Neural crest cell (in vitro differentiated cells): ENCODE measurements around the gene DNAH10. TPM values are rescaled to one million over a fixed set of nuclear protein-coding genes. Genes with fewer than 3 reads are reported as not detected.

ENCODE experiments used
- DNase-seq: peaks from one replicate; pipeline ENCODE4 v3.0.0; 2021; ENCODE audit warnings: low read depth, mixed read lengths, low spot score
- H3K27ac Mint-ChIP-seq: one replicate; pipeline ENCODE4 v1.8.0; 2021; ENCODE audit warnings: mild to moderate bottlenecking, mixed read lengths; ENCODE audit not compliant: unreplicated experiment
- H3K27me3 Mint-ChIP-seq: 2 replicates; pipeline ENCODE4 v1.8.0; 2021; ENCODE audit warnings: low read depth, mild to moderate bottlenecking, mixed read lengths
- H3K36me3 Mint-ChIP-seq: 2 replicates; pipeline ENCODE4 v1.8.0; 2021; ENCODE audit warnings: low read depth, mild to moderate bottlenecking, mixed read lengths
- H3K4me1 Mint-ChIP-seq: 2 replicates; pipeline ENCODE4 v1.8.0; 2021; ENCODE audit warnings: mixed read lengths
- H3K4me3 Mint-ChIP-seq: one replicate; pipeline ENCODE4 v1.8.0; 2021; ENCODE audit warnings: mild to moderate bottlenecking, mixed read lengths
- H3K9me3 Mint-ChIP-seq: 2 replicates; pipeline ENCODE4 v1.8.0; 2021; ENCODE audit warnings: mixed read lengths
- CTCF ChIP-seq: fragments of 200-600 bp; sonication (generic); conservative IDR thresholded peaks from 2 replicates; pipeline ENCODE4 v1.5.0; 2021; ENCODE audit warnings: antibody characterized with exemption, mild to moderate bottlenecking
- total RNA-seq: library from RNA; stranded (reverse); gene quantifications from 2 replicates; pipeline ENCODE4 v1.2.1, GENCODE V29; 2021

Gene DNAH10
- total RNA-seq, 1 donor from 2014 or later, result 1.1 TPM

GRCh38 chr12:123726244-123726643 lies 35.9 kb upstream of the DNAH10 start:
- Mint-ChIP-seq H3K27me3 (no peaks in the 10 kb centered on the region), H3K9me3 (no peaks in the 10 kb centered on the region), H3K4me1 (no peaks in the 10 kb centered on the region), H3K27ac (no peak overlapping the region), H3K36me3 (peaks cover 9% of the 10 kb centered on the region), H3K4me3 (no peak overlapping the region)
- no peak for TF ChIP-seq CTCF
- DNase-seq, result no peak

DNA sequence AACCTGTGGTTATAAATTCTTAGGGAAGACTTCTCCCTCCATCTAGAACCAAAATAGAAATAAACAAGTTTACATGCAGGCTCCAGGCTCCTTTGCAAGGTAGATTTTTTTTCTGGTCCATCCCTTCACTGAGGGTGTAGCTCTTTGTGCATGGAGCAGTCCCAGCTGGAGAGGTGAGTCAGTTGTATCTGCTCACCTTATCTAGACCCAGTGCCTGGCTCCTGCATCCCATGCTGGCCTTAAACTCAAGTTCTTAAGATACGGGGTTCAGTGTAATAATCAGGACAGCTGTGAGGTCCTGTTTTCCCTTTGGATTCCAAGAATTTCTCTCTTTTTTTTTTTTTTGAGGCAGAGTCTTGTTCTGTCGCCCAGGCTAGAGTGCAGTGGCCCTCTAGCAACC lies 35.1 kb upstream of the DNAH10 start:
- DNase-seq, result no peak
- Mint-ChIP-seq H3K27me3 (no peaks in the 10 kb centered on the region), H3K4me3 (no peak overlapping the region), H3K9me3 (no peaks in the 10 kb centered on the region), H3K36me3 (peaks cover 11% of the 10 kb centered on the region), H3K4me1 (no peaks in the 10 kb centered on the region), H3K27ac (no peak overlapping the region)
- TF ChIP-seq CTCF, result no peak

- TF ChIP-seq CTCF, result no peak
- H3K27me3 Mint-ChIP-seq, result no peaks in the 10 kb centered on the region
- no peak for DNase-seq
- no peaks in the 10 kb centered on the region for H3K4me1 Mint-ChIP-seq
- no peak overlapping the region for H3K27ac Mint-ChIP-seq
- H3K9me3 Mint-ChIP-seq, result no peaks in the 10 kb centered on the region
- H3K36me3 Mint-ChIP-seq, result peaks cover 11% of the 10 kb centered on the region
- no peak overlapping the region for H3K4me3 Mint-ChIP-seq
These were observed 34.2 kb upstream of the DNAH10 start for GRCh38 chr12:123727878-123728277.

DNA sequence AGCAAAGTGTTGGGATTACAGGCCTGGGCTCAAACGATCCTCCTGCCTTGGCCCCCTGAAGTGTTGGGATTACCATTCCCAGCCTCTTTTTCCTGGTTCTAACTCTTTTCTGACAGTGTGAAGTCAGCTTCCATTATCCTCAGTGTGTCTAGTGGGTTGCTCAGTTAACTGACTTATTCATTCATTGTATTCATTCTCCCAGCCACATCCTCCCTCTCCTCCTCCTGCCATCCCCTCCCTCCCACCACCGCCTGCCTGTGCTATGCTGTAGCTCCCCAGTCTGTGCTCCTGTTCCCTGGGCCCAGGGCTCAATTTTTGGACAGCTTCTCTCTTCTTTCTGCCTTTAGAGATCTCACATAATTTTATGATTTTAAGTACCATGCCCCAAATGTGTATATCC lies 30.5 kb upstream of the DNAH10 start:
- no peak overlapping the region for H3K4me3 Mint-ChIP-seq
- TF ChIP-seq CTCF, result no peak
- H3K27me3 Mint-ChIP-seq, result no peaks in the 10 kb centered on the region
- H3K9me3 Mint-ChIP-seq, result no peaks in the 10 kb centered on the region
- H3K36me3 Mint-ChIP-seq, result peaks cover 18% of the 10 kb centered on the region
- no peak overlapping the region for H3K27ac Mint-ChIP-seq
- DNase-seq, result no peak
- H3K4me1 Mint-ChIP-seq, result no peaks in the 10 kb centered on the region

DNA sequence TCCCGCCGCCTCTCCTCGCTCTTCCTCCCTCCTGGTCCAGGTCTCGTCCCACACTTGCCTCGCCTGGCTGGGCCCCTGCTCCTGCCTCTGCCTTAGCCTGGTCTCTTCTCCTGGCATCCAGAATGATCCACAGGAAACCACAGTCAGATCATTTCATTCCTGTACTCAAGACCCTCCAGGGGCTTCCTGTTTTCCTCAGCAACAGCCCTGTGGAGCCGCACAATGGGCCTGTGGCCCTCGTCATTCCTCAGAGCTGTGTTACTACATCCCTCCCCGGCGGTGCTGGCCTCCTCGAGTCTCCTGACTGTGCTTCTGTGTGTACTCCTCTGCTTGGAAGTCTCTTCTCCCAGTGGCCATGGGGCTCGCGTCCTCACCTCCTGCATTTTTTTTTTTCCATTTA lies 29.9 kb upstream of the DNAH10 start:
- Mint-ChIP-seq H3K27ac (no peak overlapping the region), H3K9me3 (no peaks in the 10 kb centered on the region), H3K27me3 (no peaks in the 10 kb centered on the region), H3K4me3 (no peak overlapping the region), H3K36me3 (peaks cover 19% of the 10 kb centered on the region), H3K4me1 (no peaks in the 10 kb centered on the region)
- no peak for DNase-seq
- TF ChIP-seq CTCF, result no peak

- no peak overlapping the region for H3K27ac Mint-ChIP-seq
- H3K27me3 Mint-ChIP-seq, result no peaks in the 10 kb centered on the region
- no peaks in the 10 kb centered on the region for H3K4me1 Mint-ChIP-seq
- H3K4me3 Mint-ChIP-seq, result no peak overlapping the region
- DNase-seq, result no peak
- H3K9me3 Mint-ChIP-seq, result no peaks in the 10 kb centered on the region
- TF ChIP-seq CTCF, result no peak
- peaks cover 19% of the 10 kb centered on the region for H3K36me3 Mint-ChIP-seq
These were observed 28.9 kb upstream of the DNAH10 start for GRCh38 chr12:123733229-123733628.
